HEK293 (cell line): ENCODE measurements around the gene ZNF76.
A peak's percentile ranks its signal among the peaks of the same experiment; 100 is the strongest.

Experiments used
- BCL11B ChIP-seq: fragments of 450-650 bp; formaldehyde crosslinking; IDR thresholded peaks from 2 replicates; pipeline ENCODE4 v1.5.1; 2016; ENCODE audit warnings: low read depth, missing biosample characterization, missing genetic modification characterization
- BCL6B ChIP-seq: fragments of 450-650 bp; formaldehyde crosslinking; IDR thresholded peaks from 2 replicates; pipeline ENCODE4 v1.5.1; 2017; ENCODE audit warnings: missing biosample characterization, missing genetic modification characterization
- CTCF ChIP-seq: fragments of 450-650 bp; formaldehyde crosslinking; IDR thresholded peaks from 2 replicates; pipeline ENCODE4 v1.5.1; 2016; ENCODE audit warnings: missing biosample characterization, missing genetic modification characterization
- GLI4 ChIP-seq: fragments of 450-650 bp; formaldehyde crosslinking; IDR thresholded peaks from 2 replicates; pipeline ENCODE4 v1.5.1; 2016; ENCODE audit warnings: missing biosample characterization, missing genetic modification characterization
- IKZF3 ChIP-seq: fragments of 450-650 bp; IDR thresholded peaks from 2 replicates; pipeline ENCODE4 v1.5.0; 2018; ENCODE audit warnings: missing biosample characterization, mild to moderate bottlenecking, missing genetic modification characterization, moderate library complexity
- KLF16 ChIP-seq: fragments of 450-650 bp; formaldehyde crosslinking; IDR thresholded peaks from 2 replicates; pipeline ENCODE4 v1.5.1; 2017; ENCODE audit warnings: missing biosample characterization, missing genetic modification characterization
- PRDM1 ChIP-seq: fragments of 450-650 bp; formaldehyde crosslinking; IDR thresholded peaks from 2 replicates; pipeline ENCODE4; 2016; ENCODE audit warnings: missing biosample characterization, missing genetic modification characterization
- SCRT2 ChIP-seq: fragments of 450-650 bp; formaldehyde crosslinking; IDR thresholded peaks from 2 replicates; pipeline ENCODE4 v1.5.1; 2016; ENCODE audit warnings: missing biosample characterization, missing genetic modification characterization
- YY2 ChIP-seq: fragments of 450-650 bp; formaldehyde crosslinking; IDR thresholded peaks from 2 replicates; pipeline ENCODE4 v1.5.1; 2016; ENCODE audit warnings: missing biosample characterization, missing genetic modification characterization
- ZBTB17 ChIP-seq: fragments of 450-650 bp; formaldehyde crosslinking; IDR thresholded peaks from 2 replicates; pipeline ENCODE4 v1.5.1; 2016; ENCODE audit warnings: missing biosample characterization, missing genetic modification characterization
- ZBTB21 ChIP-seq: fragments of 450-650 bp; formaldehyde crosslinking; IDR thresholded peaks from 2 replicates; pipeline ENCODE4 v1.5.1; 2017; ENCODE audit warnings: missing biosample characterization, missing genetic modification characterization
- ZEB2 ChIP-seq: fragments of 450-650 bp; formaldehyde crosslinking; IDR thresholded peaks from 2 replicates; pipeline ENCODE4 v1.5.1; 2016; ENCODE audit warnings: missing biosample characterization, missing genetic modification characterization
- ZIC2 ChIP-seq: fragments of 450-650 bp; formaldehyde crosslinking; IDR thresholded peaks from 2 replicates; pipeline ENCODE4 v1.5.1; 2016; ENCODE audit warnings: missing biosample characterization, missing genetic modification characterization
- ZNF16 ChIP-seq: fragments of 450-650 bp; formaldehyde crosslinking; IDR thresholded peaks from 2 replicates; pipeline ENCODE4 v1.5.1; 2016; ENCODE audit warnings: low read depth, missing biosample characterization, missing genetic modification characterization
- ZNF174 ChIP-seq: fragments of 450-650 bp; formaldehyde crosslinking; IDR thresholded peaks from 2 replicates; pipeline ENCODE4 v1.5.0; 2017; ENCODE audit warnings: missing biosample characterization, mild to moderate bottlenecking, missing genetic modification characterization
- ZNF2 ChIP-seq: fragments of 450-650 bp; formaldehyde crosslinking; IDR thresholded peaks from 2 replicates; pipeline ENCODE4 v1.5.1; 2016; ENCODE audit warnings: missing biosample characterization, missing genetic modification characterization
- ZNF341 ChIP-seq: fragments of 450-650 bp; formaldehyde crosslinking; IDR thresholded peaks from 2 replicates; pipeline ENCODE4; 2016; ENCODE audit warnings: low read depth, missing biosample characterization, missing genetic modification characterization
- ZNF514 ChIP-seq: fragments of 450-650 bp; formaldehyde crosslinking; IDR thresholded peaks from 2 replicates; pipeline ENCODE4 v1.5.1; 2016; ENCODE audit warnings: missing biosample characterization, missing genetic modification characterization
- ZNF548 ChIP-seq: fragments of 450-650 bp; formaldehyde crosslinking; IDR thresholded peaks from 2 replicates; pipeline ENCODE4 v1.5.1; 2016; ENCODE audit warnings: missing biosample characterization, missing genetic modification characterization
- ZNF555 ChIP-seq: fragments of 450-650 bp; formaldehyde crosslinking; conservative IDR thresholded peaks from 2 replicates; pipeline ENCODE4 v1.5.1; 2017; ENCODE audit warnings: missing biosample characterization, mild to moderate bottlenecking, missing genetic modification characterization, inconsistent platforms
- ZNF600 ChIP-seq: fragments of 450-650 bp; formaldehyde crosslinking; IDR thresholded peaks from 2 replicates; pipeline ENCODE4 v1.5.1; 2016; ENCODE audit warnings: missing biosample characterization, missing genetic modification characterization
- ZNF654 ChIP-seq: fragments of 450-650 bp; formaldehyde crosslinking; IDR thresholded peaks from 2 replicates; pipeline ENCODE4 v1.5.1; 2016; ENCODE audit warnings: low read depth, missing biosample characterization, missing genetic modification characterization
- ZNF660 ChIP-seq: fragments of 450-650 bp; IDR thresholded peaks from 2 replicates; pipeline ENCODE4 v1.5.1; 2018; ENCODE audit warnings: missing biosample characterization, mild to moderate bottlenecking, missing genetic modification characterization
- ZNF704 ChIP-seq: fragments of 450-650 bp; formaldehyde crosslinking; IDR thresholded peaks from 2 replicates; pipeline ENCODE4 v1.5.1; 2016; ENCODE audit warnings: missing biosample characterization, missing genetic modification characterization
- ZNF837 ChIP-seq: fragments of 450-650 bp; formaldehyde crosslinking; IDR thresholded peaks from 2 replicates; pipeline ENCODE4 v1.5.1; 2016; ENCODE audit warnings: missing biosample characterization, missing genetic modification characterization
- ZXDB ChIP-seq: fragments of 450-650 bp; formaldehyde crosslinking; IDR thresholded peaks from 2 replicates; pipeline ENCODE4 v1.5.1; 2016; ENCODE audit warnings: missing biosample characterization, missing genetic modification characterization
- TF ChIP-seq, protein P1 (sequence below): fragments of 450-650 bp; IDR thresholded peaks from 2 replicates; pipeline ENCODE4 v1.5.1; 2018; ENCODE audit warnings: missing biosample characterization, mild to moderate bottlenecking, missing genetic modification characterization

The ZNF76 gene

GRCh38 chr6:35240838-35241801 is 18.4 kb upstream of the ZNF76 start (continued):
- TF ChIP-seq SCRT2 (tag by site-specific recombination) (peak; percentile 32; the same call in 1 of the 2 replicates), ZNF548 (tag by site-specific recombination) (no peak), ZNF174 (no peak), ZNF514 (tag by site-specific recombination) (no peak), PRDM1 (0 out of 2 replicates have a peak, but pooled peaks have one; percentile 37), BCL11B (tag by site-specific recombination) (no peak), ZBTB21 (tag by site-specific recombination) (no peak), BCL6B (tag by site-specific recombination) (no peak), IKZF3 (tag by site-specific recombination) (no peak), CTCF (peak; percentile 96), YY2 (tag by site-specific recombination) (peak; percentile 44; the same call in 1 of the 2 replicates), KLF16 (tag by site-specific recombination) (no peak), ZNF600 (tag by site-specific recombination) (0 out of 2 replicates have a peak, but pooled peaks have one; percentile 23), ZNF555 (tag by site-specific recombination) (no peak), ZNF16 (no peak), ZEB2 (no peak; the same call in 1 of the 2 replicates), ZIC2 (no peak; the same call in 1 of the 2 replicates), ZBTB17 (peak; percentile 38; the same call in 1 of the 2 replicates), ZNF837 (no peak), ZNF660 (tag by site-specific recombination) (peak; percentile 69; the same call in 1 of the 2 replicates), ZNF2 (tag by site-specific recombination) (peak; percentile 92), ZNF704 (tag by site-specific recombination) (no peak), ZNF341 (tag by site-specific recombination) (peak; percentile 7; the same call in 1 of the 2 replicates), ZXDB (tag by site-specific recombination) (0 out of 2 replicates have a peak, but pooled peaks have one; percentile 21), GLI4 (tag by site-specific recombination) (no peak), ZNF654 (peak; percentile 96)
- TF ChIP-seq, protein P1, sequence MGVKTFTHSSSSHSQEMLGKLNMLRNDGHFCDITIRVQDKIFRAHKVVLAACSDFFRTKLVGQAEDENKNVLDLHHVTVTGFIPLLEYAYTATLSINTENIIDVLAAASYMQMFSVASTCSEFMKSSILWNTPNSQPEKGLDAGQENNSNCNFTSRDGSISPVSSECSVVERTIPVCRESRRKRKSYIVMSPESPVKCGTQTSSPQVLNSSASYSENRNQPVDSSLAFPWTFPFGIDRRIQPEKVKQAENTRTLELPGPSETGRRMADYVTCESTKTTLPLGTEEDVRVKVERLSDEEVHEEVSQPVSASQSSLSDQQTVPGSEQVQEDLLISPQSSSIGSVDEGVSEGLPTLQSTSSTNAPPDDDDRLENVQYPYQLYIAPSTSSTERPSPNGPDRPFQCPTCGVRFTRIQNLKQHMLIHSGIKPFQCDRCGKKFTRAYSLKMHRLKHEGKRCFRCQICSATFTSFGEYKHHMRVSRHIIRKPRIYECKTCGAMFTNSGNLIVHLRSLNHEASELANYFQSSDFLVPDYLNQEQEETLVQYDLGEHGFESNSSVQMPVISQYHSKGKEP (tag by site-specific recombination): 0 out of 2 replicates have a peak, but pooled peaks have one; percentile 9
